Measurements from ENCODE around the gene SBNO1. TPM values are rescaled to one million over a fixed set of nuclear protein-coding genes. Genes with fewer than 3 reads are reported as not detected.

SBNO1 gene
- total and polyA plus RNA-seq, 3 donors from 2014 or later = 91.4 to 114 (median 91.4) TPM

GRCh38 chr12:123245678-123246077, 119.0 kb downstream of the SBNO1 start:
- intact Hi-C loops (cut with DNase I; ENCODE audit: low total_unique reads) = no loop called here
- DNase-seq = no peak
- TF ChIP-seq POLR2A (IDR thresholded peaks at IDR 0.05) = no peak
- no peak for TF ChIP-seq CTCF (IDR thresholded peaks at IDR 0.05)
- Histone ChIP-seq H3K9me3 (no peaks in the 10 kb centered on the region), H3K27ac (no peak overlapping the region), H3K36me3 (ENCODE audit: low read depth, missing control alignments) (no peaks in the 10 kb centered on the region), H3K4me3 (no peak overlapping the region), H3K27me3 (no peaks in the 10 kb centered on the region), H3K4me1 (peaks cover 16% of the 10 kb centered on the region)
- WGBS, 2 donors = 67 to 80% methylated on average over 3 of the region's 3 CpGs

DNA sequence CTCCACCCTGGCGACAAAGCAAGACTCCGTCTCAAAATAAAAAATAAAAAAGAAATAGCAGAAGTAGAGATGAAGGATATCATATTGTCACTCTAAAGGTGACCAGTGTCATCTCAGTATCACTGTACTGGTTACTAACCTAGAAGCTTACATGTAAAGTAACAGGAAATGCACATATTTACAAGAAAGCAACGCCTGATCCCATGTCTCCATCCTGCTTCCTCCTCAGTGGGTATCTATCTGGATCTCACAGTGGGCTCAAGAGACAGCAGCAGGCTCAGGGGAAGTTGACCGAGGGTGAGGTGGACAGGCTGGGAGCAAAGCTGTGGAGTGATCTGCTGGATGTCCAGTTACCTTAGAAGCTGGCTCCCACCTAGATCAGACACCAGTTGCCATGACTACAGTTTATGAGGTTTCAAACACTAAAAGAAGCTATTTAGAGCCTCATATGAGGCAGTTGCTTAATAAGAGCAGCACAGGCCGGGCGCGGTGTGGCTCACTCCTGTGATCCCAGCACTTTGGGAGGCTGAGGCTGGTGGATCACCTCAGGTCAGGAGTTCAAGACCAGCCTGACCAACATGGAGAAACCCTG, 120.9 kb downstream of the SBNO1 start:
- Histone ChIP-seq H3K4me1 (peaks cover 12% of the 10 kb centered on the region), H3K27ac (no peak overlapping the region), H3K9me3 (no peaks in the 10 kb centered on the region), H3K36me3 (ENCODE audit: low read depth, missing control alignments) (no peaks in the 10 kb centered on the region), H3K27me3 (no peaks in the 10 kb centered on the region), H3K4me3 (no peak overlapping the region)
- DNase-seq = no peak
- intact Hi-C loops (cut with DNase I; ENCODE audit: low total_unique reads) = no loop called here
- TF ChIP-seq CTCF (IDR thresholded peaks at IDR 0.05) = no peak
- WGBS, 2 donors = 77 to 78% methylated on average over 7 of the region's 7 CpGs

GRCh38 chr12:123242116-123242904, 122.3 kb downstream of the SBNO1 start:
- WGBS, 2 donors = 41 to 44% methylated on average over 11 of the region's 11 CpGs
- intact Hi-C loops (cut with DNase I; ENCODE audit: low total_unique reads) = no loop called here

More at GRCh38 chr12:123242116-123242904, 122.3 kb downstream of the SBNO1 start:
- no peaks in the 10 kb centered on the region for H3K36me3 ChIP-seq (ENCODE audit: low read depth, missing control alignments)
- H3K27me3 ChIP-seq = no peaks in the 10 kb centered on the region
- H3K9me3 ChIP-seq = no peaks in the 10 kb centered on the region
- H3K4me3 ChIP-seq = no peak overlapping the region
- no peak for TF ChIP-seq POLR2A (IDR thresholded peaks at IDR 0.05)
- no peak for TF ChIP-seq CTCF (IDR thresholded peaks at IDR 0.05)
- peak overlapping the region in 1 of 2 donors; percentile 63 for H3K27ac ChIP-seq
- peaks cover 12% of the 10 kb centered on the region for H3K4me1 ChIP-seq
- DNase-seq = no peak

Small RNA genes lying within 50 kb of the gene (small RNA-seq; reads per million reads assigned to genes)
- gene RF00019 (0 reads per million in 2 donors), gene RNA5SP375 (0 to 0.27 reads per million in 2 donors)

Other genes with a start within 250 kb of the SBNO1 start
- 10 to 100 TPM; 25.3 to 38.3 TPM for gene PITPNM2, start 213.8 kb downstream of the SBNO1 start, total RNA-seq
- gene PITPNM2, start 213.8 kb downstream of the SBNO1 start, polyA plus RNA-seq (ENCODE audit: insufficient read depth, low read depth, low replicate concordance) = 24.2 TPM
- 10 to 100 TPM; 60.3 to 81.1 TPM for gene MPHOSPH9, start 131.7 kb downstream of the SBNO1 start, total RNA-seq
- gene MPHOSPH9, start 131.7 kb downstream of the SBNO1 start, polyA plus RNA-seq (ENCODE audit: insufficient read depth, low read depth, low replicate concordance) = 28.8 TPM
- 10 to 100 TPM; 21.1 to 23.6 TPM for gene MTRFR, start 131.4 kb downstream of the SBNO1 start, total RNA-seq
- 21.3 TPM for gene MTRFR, start 131.4 kb downstream of the SBNO1 start, polyA plus RNA-seq (ENCODE audit: insufficient read depth, low read depth, low replicate concordance)
- gene CDK2AP1, start 93.0 kb downstream of the SBNO1 start, total RNA-seq = 100 to 1,000 TPM; 131 to 145 TPM
- 155 TPM for gene CDK2AP1, start 93.0 kb downstream of the SBNO1 start, polyA plus RNA-seq (ENCODE audit: insufficient read depth, low read depth, low replicate concordance)
- 10 to 100 TPM; 25.3 to 28.3 TPM for gene KMT5A, start 19.3 kb upstream of the SBNO1 start, total RNA-seq
- gene KMT5A, start 19.3 kb upstream of the SBNO1 start, polyA plus RNA-seq (ENCODE audit: insufficient read depth, low read depth, low replicate concordance) = 25.2 TPM
- 1 to 10 TPM; 2.2 to 2.8 TPM for gene RILPL2, start 71.8 kb upstream of the SBNO1 start, total RNA-seq
- gene RILPL2, start 71.8 kb upstream of the SBNO1 start, polyA plus RNA-seq (ENCODE audit: insufficient read depth, low read depth, low replicate concordance) = 3.6 TPM
- gene SNRNP35, start 93.3 kb upstream of the SBNO1 start, total RNA-seq = 10 to 100 TPM; 16.5 to 31.7 TPM
- gene SNRNP35, start 93.3 kb upstream of the SBNO1 start, polyA plus RNA-seq (ENCODE audit: insufficient read depth, low read depth, low replicate concordance) = 32.0 TPM
- gene RILPL1, start 168.9 kb upstream of the SBNO1 start, total RNA-seq = 10 to 100 TPM; 16.8 to 20.9 TPM
- gene RILPL1, start 168.9 kb upstream of the SBNO1 start, polyA plus RNA-seq (ENCODE audit: insufficient read depth, low read depth, low replicate concordance) = 14.8 TPM
- 100 to 1,000 TPM; 102 to 107 TPM for gene TMED2, start 219.7 kb upstream of the SBNO1 start, total RNA-seq
- 107 TPM for gene TMED2, start 219.7 kb upstream of the SBNO1 start, polyA plus RNA-seq (ENCODE audit: insufficient read depth, low read depth, low replicate concordance)
- 10 to 100 TPM; 22.2 to 32.6 TPM for gene DDX55, start 237.3 kb upstream of the SBNO1 start, total RNA-seq
- 13.4 TPM for gene DDX55, start 237.3 kb upstream of the SBNO1 start, polyA plus RNA-seq (ENCODE audit: insufficient read depth, low read depth, low replicate concordance)